ENCODE measurements around the gene TAPBP.
A peak's percentile ranks its signal among the peaks of the same experiment; 100 is the strongest.

Gene TAPBP

GRCh38 chr6:33319939-33320314 is 6.0 kb upstream of the TAPBP start:
- no peak for DNase-seq (ENCODE audit: low spot score)

- no peak for DNase-seq (ENCODE audit: low spot score)
Measured at GRCh38 chr6:33318426-33319073, 4.7 kb upstream of the TAPBP start.

- DNase-seq (ENCODE audit: low spot score) = peak; percentile 98
Measured at GRCh38 chr6:33317669-33318425, 4.0 kb upstream of the TAPBP start, which contains the start of gene ZBTB22. ZBTB22 (minus strand) TSS chr6:33317744; CDS start chr6:33316916, 828 bp downstream.

- DNase-seq (ENCODE audit: low spot score) = no peak
Measured at GRCh38 chr6:33317419-33317668, 3.5 kb upstream of the TAPBP start.

- DNase-seq (ENCODE audit: low spot score) = no peak
Measured at GRCh38 chr6:33316603-33317418, 2.9 kb upstream of the TAPBP start.

GRCh38 chr6:33315793-33316602 is 2.1 kb upstream of the TAPBP start:
- DNase-seq (ENCODE audit: low spot score) = no peak

- no peak for DNase-seq (ENCODE audit: low spot score)
Measured at GRCh38 chr6:33314943-33315792, 1.3 kb upstream of the TAPBP start.

- peak; percentile 70 for DNase-seq (ENCODE audit: low spot score)
Measured at GRCh38 chr6:33314515-33314942, 651 bp upstream of the TAPBP start.

- DNase-seq (ENCODE audit: low spot score) = no peak
Measured at GRCh38 chr6:33313105-33313708, 671 bp downstream of the TAPBP start.

GRCh38 chr6:33312361-33313104 is 1.3 kb downstream of the TAPBP start:
- DNase-seq (ENCODE audit: low spot score) = peak; percentile 79

- no peak for DNase-seq (ENCODE audit: low spot score)
Measured at GRCh38 chr6:33306356-33306755, 7.5 kb downstream of the TAPBP start.

GRCh38 chr6:33305052-33305451 is 8.8 kb downstream of the TAPBP start:
- no peak for DNase-seq (ENCODE audit: low spot score)

GRCh38 chr6:33304216-33304615 is 9.7 kb downstream of the TAPBP start:
- DNase-seq (ENCODE audit: low spot score) = no peak

- no peak for DNase-seq (ENCODE audit: low spot score)
Measured at GRCh38 chr6:33301877-33302276, 12.0 kb downstream of the TAPBP start.

GRCh38 chr6:33299237-33299944 is 14.5 kb downstream of the TAPBP start:
- DNase-seq (ENCODE audit: low spot score) = peak; percentile 93

- DNase-seq (ENCODE audit: low spot score) = peak; percentile 83
Measured at GRCh38 chr6:33298773-33299236, 15.1 kb downstream of the TAPBP start, which contains the start of gene RGL2. RGL2 (minus strand) TSS chr6:33298942; CDS start chr6:33298610, 332 bp downstream.

- no peak for DNase-seq (ENCODE audit: low spot score)
Measured at GRCh38 chr6:33297956-33298772, 15.7 kb downstream of the TAPBP start.

- no peak for DNase-seq (ENCODE audit: low spot score)
Measured at GRCh38 chr6:33297406-33297955, 16.4 kb downstream of the TAPBP start.
